Measurements from ENCODE around the gene C11orf16.

DNA sequence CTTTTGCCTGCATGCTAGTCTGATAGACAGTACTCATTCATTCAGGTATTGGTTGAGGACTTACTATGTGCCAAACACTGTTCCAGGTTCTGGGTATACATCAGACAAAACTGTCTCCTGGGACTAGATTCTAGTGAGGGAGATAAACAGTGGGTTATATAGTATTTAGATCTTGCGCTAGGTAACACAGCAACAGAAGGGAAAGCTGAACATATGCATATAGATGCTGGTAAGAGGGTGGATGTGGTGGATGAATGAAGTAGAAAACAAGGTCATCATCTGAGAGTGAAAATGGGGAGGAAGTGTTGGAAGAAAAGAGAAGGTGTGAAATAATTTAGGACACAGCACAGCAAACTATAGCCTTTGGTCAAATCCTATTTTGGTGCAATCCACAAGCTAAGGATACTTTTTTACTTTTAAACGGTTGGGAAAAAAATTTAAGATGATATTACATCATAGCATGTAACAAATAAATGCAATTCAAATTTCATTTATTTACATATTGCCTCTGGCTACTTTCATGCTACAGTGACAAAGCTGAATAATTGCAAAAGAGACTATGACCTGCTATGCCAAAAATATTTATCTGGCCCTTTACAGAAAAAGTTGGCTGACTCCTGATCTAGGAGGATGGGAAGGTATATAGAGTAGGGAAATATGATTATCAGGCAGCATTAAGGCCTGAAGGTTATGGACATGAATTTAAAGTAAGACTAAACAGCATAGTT, 38.6 kb upstream of the C11orf16 start:
- TF ChIP-seq, protein P1, sequence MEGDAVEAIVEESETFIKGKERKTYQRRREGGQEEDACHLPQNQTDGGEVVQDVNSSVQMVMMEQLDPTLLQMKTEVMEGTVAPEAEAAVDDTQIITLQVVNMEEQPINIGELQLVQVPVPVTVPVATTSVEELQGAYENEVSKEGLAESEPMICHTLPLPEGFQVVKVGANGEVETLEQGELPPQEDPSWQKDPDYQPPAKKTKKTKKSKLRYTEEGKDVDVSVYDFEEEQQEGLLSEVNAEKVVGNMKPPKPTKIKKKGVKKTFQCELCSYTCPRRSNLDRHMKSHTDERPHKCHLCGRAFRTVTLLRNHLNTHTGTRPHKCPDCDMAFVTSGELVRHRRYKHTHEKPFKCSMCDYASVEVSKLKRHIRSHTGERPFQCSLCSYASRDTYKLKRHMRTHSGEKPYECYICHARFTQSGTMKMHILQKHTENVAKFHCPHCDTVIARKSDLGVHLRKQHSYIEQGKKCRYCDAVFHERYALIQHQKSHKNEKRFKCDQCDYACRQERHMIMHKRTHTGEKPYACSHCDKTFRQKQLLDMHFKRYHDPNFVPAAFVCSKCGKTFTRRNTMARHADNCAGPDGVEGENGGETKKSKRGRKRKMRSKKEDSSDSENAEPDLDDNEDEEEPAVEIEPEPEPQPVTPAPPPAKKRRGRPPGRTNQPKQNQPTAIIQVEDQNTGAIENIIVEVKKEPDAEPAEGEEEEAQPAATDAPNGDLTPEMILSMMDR (IDR thresholded peaks at IDR 0.05; ENCODE audit: low read depth, low read length, poor library complexity, severe bottlenecking), result no peak
- no peak for TF ChIP-seq EZH2phosphoT487 (IDR thresholded peaks at IDR 0.05; ENCODE audit: borderline replicate concordance, low read length)
